A549 (cell line): Measurements from ENCODE around the gene UTF1.
"Not testable (repeated sequence)": the region's sequence is repeated elsewhere in the genome, so short reads cannot be mapped to it uniquely, and the experiment has no call there.

Experiments
- RFX5 ChIP-seq: fragments of 450-650 bp; IDR thresholded peaks from 2 replicates; pipeline ENCODE4 v1.7.1; 2014; ENCODE audit warnings: antibody characterized with exemption, mild to moderate bottlenecking, moderate library complexity
- TF ChIP-seq, protein P1 (sequence below): fragments of >200 bp; sonication (Bioruptor Twin); formaldehyde crosslinking; IDR thresholded peaks from 3 replicates; pipeline ENCODE4 v1.5.1; 2016

DNA sequence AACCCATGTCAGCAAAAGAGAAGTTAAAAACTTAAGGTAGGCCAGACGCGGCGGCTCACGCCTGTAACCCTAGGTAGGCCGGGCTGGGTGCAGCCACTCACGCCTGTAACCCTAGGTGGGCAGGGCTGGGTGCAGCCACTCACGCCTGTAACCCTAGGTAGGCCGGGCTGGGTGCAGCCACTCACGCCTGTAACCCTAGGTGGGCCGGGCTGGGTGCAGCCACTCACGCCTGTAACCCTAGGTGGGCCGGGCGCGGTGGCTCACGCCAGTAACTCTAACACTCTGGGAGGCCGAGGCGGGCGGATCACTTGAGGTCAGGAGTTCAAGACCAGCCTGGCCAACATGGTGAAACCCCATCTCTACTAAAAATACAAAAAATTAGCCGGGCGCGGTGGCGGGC, 8.3 kb upstream of the UTF1 start:
- TF ChIP-seq, protein P1, sequence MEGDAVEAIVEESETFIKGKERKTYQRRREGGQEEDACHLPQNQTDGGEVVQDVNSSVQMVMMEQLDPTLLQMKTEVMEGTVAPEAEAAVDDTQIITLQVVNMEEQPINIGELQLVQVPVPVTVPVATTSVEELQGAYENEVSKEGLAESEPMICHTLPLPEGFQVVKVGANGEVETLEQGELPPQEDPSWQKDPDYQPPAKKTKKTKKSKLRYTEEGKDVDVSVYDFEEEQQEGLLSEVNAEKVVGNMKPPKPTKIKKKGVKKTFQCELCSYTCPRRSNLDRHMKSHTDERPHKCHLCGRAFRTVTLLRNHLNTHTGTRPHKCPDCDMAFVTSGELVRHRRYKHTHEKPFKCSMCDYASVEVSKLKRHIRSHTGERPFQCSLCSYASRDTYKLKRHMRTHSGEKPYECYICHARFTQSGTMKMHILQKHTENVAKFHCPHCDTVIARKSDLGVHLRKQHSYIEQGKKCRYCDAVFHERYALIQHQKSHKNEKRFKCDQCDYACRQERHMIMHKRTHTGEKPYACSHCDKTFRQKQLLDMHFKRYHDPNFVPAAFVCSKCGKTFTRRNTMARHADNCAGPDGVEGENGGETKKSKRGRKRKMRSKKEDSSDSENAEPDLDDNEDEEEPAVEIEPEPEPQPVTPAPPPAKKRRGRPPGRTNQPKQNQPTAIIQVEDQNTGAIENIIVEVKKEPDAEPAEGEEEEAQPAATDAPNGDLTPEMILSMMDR = not testable (repeated sequence)
- TF ChIP-seq RFX5 = not testable (repeated sequence)
